PC-3 (cell line): Measurements from ENCODE around the gene MPND. TPM values are rescaled to one million over a fixed set of nuclear protein-coding genes. Genes with fewer than 3 reads are reported as not detected.
A peak's percentile ranks its signal among the peaks of the same experiment; 100 is the strongest.

Source experiments
- ATAC-seq: fragments of 200-7000 bp; cut with Tn5 transposase; 2 replicates; pipeline ENCODE4 v1.9.1; 2020; ENCODE audit warnings: mild to moderate bottlenecking, moderate library complexity
- BruUV-seq: library from RNA; stranded (reverse); fragments of 400-500 nt; replicated peaks from 2 replicates; lab custom pipeline; 2021; lab: Mats Ljungman, UMichigan
- CTCF ChIA-PET: fragments of 300-600 bp; sonication (Branson Sonifier 250); formaldehyde crosslinking; loops from one replicate; lab custom pipeline; 2022; ENCODE audit warnings: antibody characterized with exemption; lab: Charles Lee
- POLR2A ChIA-PET: fragments of 300-600 bp; sonication (Branson Sonifier 250); formaldehyde crosslinking; loops from one replicate; lab custom pipeline; 2022; ENCODE audit warnings: antibody characterized with exemption; ENCODE audit not compliant: unreplicated experiment; lab: Charles Lee
- DNase-seq: peaks from one replicate; pipeline ENCODE4 v3.0.0-alpha.2; 2015
- H2AFZ ChIP-seq: fragments of 300-600 bp; sonication (generic); 2 replicates; pipeline ENCODE4 v1.6.0; 2016; ENCODE audit warnings: antibody characterized with exemption, low read length
- H3F3A ChIP-seq: fragments of 300-600 bp; sonication (generic); one replicate; pipeline ENCODE4 v1.6.0; 2017; ENCODE audit warnings: antibody characterized with exemption, low read length, control low read depth, mild to moderate bottlenecking; ENCODE audit not compliant: unreplicated experiment
- H3K27ac ChIP-seq: fragments of 300-600 bp; sonication (generic); 2 replicates; pipeline ENCODE4 v1.5.1; 2016; ENCODE audit warnings: mild to moderate bottlenecking, low read length
- H3K27me3 ChIP-seq: fragments of 300-600 bp; sonication (generic); 2 replicates; pipeline ENCODE4 v1.6.1; 2016; ENCODE audit warnings: low read length, mixed read lengths
- H3K36me3 ChIP-seq: fragments of 300-600 bp; sonication (generic); 2 replicates; pipeline ENCODE4 v1.6.1; 2016; ENCODE audit warnings: low read depth, mixed run types, low read length, mixed read lengths
- H3K4me1 ChIP-seq: fragments of 300-600 bp; sonication (generic); 2 replicates; pipeline ENCODE4 v1.5.1; 2016; ENCODE audit warnings: low read length; ENCODE audit not compliant: insufficient read depth
- H3K4me2 ChIP-seq: fragments of 300-600 bp; sonication (generic); 2 replicates; pipeline ENCODE4 v1.6.0; 2016; ENCODE audit warnings: low read length
- H3K4me3 ChIP-seq: fragments of 300-600 bp; sonication (generic); 2 replicates; pipeline ENCODE4 v1.5.1; 2016; ENCODE audit warnings: mild to moderate bottlenecking, low read length, mixed read lengths
- H3K79me2 ChIP-seq: fragments of 300-600 bp; sonication (generic); 2 replicates; pipeline ENCODE4 v1.6.1; 2017; ENCODE audit warnings: low read length, mixed read lengths
- H3K9ac ChIP-seq: fragments of 300-600 bp; sonication (generic); 2 replicates; pipeline ENCODE4 v1.6.0; 2016; ENCODE audit warnings: mild to moderate bottlenecking, low read length
- H3K9me2 ChIP-seq: fragments of 300-600 bp; sonication (generic); replicated peaks from 2 replicates; pipeline ENCODE4 v1.6.1; 2016; ENCODE audit warnings: mixed run types, low read length, mixed read lengths
- H3K9me3 ChIP-seq: fragments of 300-600 bp; sonication (generic); 2 replicates; pipeline ENCODE4 v1.6.1; 2016; ENCODE audit warnings: low read length, mixed read lengths
- H4K20me1 ChIP-seq: fragments of 300-600 bp; sonication (generic); 2 replicates; pipeline ENCODE4 v1.6.1; 2016; ENCODE audit warnings: low read length, mixed read lengths
- CTCF ChIP-seq: fragments of 300-600 bp; sonication (generic); conservative IDR thresholded peaks from 2 replicates; pipeline ENCODE4 v1.5.1; 2017; ENCODE audit warnings: antibody characterized with exemption, low read depth, mild to moderate bottlenecking, low read length
- EZH2 ChIP-seq: fragments of 300-600 bp; sonication (generic); IDR thresholded peaks from one replicate; pipeline ENCODE4 v1.6.1; 2017; ENCODE audit warnings: antibody characterized with exemption, mild to moderate bottlenecking, low read length; ENCODE audit not compliant: unreplicated experiment
- EZH2phosphoT487 ChIP-seq: fragments of 300-600 bp; sonication (generic); IDR thresholded peaks from 2 replicates; pipeline ENCODE4 v1.6.1; 2018; ENCODE audit warnings: mild to moderate bottlenecking, antibody characterized with exemption, low read length, borderline replicate concordance
- intact Hi-C: fragments of 100-400 bp; cut with micrococcal nuclease; formaldehyde crosslinking; loops from 2 replicates; pipeline ENCODE4 v1.9.0; 2023
- total RNA-seq: library from RNA; depleted of rRNA; stranded (reverse); fragments of >200 nt; gene quantifications from 2 replicates; pipeline ENCODE4 v1.2.3, GENCODE V29; 2014

Gene MPND
- total RNA-seq, 1 experiment from 2014 or later, result 5.6 TPM

GRCh38 chr19:4388337-4389063, 45.1 kb downstream of the MPND start:
- H3K27ac ChIP-seq, result peak overlapping the region; percentile 18; the same call in 1 of the 2 replicates
- H3K36me3 ChIP-seq, result no peaks in the 10 kb centered on the region
- no TSS peak for BruUV-seq
- peaks cover 6% of the 10 kb centered on the region; the same call in 1 of the 2 replicates for H4K20me1 ChIP-seq
- intact Hi-C loops, result no loop called here
- 0 out of 2 replicates have a peak overlapping the region, but pooled peaks have one; percentile 28 for H3K4me2 ChIP-seq
- TF ChIP-seq CTCF (no peak), EZH2phosphoT487 (no peak), EZH2 (no peak)
- H3K4me3 ChIP-seq, result no peak overlapping the region
- no peaks in the 10 kb centered on the region for H3K9me3 ChIP-seq
- CTCF ChIA-PET, result interaction anchor here (0.6 kb wide), 1 partner anchor 248 kb away, joined by 5 read pairs; no protein-coding TSS in a partner anchor
- no peaks in the 10 kb centered on the region for H3K9me2 ChIP-seq
- H2AFZ ChIP-seq, result no peak overlapping the region
- H3K27me3 ChIP-seq, result no peaks in the 10 kb centered on the region
- POLR2A ChIA-PET, result no interaction called here
- peak; percentile 66 for ATAC-seq
- H3F3A ChIP-seq, result no peaks in the 10 kb centered on the region
- H3K9ac ChIP-seq, result no peak overlapping the region
- H3K79me2 ChIP-seq, result peaks cover 95% of the 10 kb centered on the region
- H3K4me1 ChIP-seq, result peaks cover 16% of the 10 kb centered on the region
- DNase-seq, result peak; percentile 52

- H3K4me2 ChIP-seq, result no peak overlapping the region
- intact Hi-C loops, result no loop called here
- peaks cover 95% of the 10 kb centered on the region for H3K79me2 ChIP-seq
These were observed 45.7 kb downstream of the MPND start for GRCh38 chr19:4389064-4389375.

More at GRCh38 chr19:4389064-4389375, 45.7 kb downstream of the MPND start:
- BruUV-seq, result no TSS peak
- CTCF ChIA-PET, result interaction anchor here (0.6 kb wide), 1 partner anchor 249 kb away, joined by 5 read pairs; no protein-coding TSS in a partner anchor
- Histone ChIP-seq H3K36me3 (no peaks in the 10 kb centered on the region), H3K9ac (no peak overlapping the region), H3K27ac (no peak overlapping the region), H3K4me1 (peaks cover 16% of the 10 kb centered on the region), H3K9me2 (no peaks in the 10 kb centered on the region), H3F3A (no peaks in the 10 kb centered on the region), H3K4me3 (no peak overlapping the region), H2AFZ (no peak overlapping the region), H4K20me1 (peaks cover 6% of the 10 kb centered on the region; the same call in 1 of the 2 replicates), H3K9me3 (no peaks in the 10 kb centered on the region), H3K27me3 (no peaks in the 10 kb centered on the region)
- TF ChIP-seq CTCF, result no peak
- no peak for TF ChIP-seq EZH2
- no peak for TF ChIP-seq EZH2phosphoT487
- POLR2A ChIA-PET, result no interaction called here
- DNase-seq (no peak), ATAC-seq (no peak)
